Measurements from ENCODE around the gene SH3RF2.

DNA sequence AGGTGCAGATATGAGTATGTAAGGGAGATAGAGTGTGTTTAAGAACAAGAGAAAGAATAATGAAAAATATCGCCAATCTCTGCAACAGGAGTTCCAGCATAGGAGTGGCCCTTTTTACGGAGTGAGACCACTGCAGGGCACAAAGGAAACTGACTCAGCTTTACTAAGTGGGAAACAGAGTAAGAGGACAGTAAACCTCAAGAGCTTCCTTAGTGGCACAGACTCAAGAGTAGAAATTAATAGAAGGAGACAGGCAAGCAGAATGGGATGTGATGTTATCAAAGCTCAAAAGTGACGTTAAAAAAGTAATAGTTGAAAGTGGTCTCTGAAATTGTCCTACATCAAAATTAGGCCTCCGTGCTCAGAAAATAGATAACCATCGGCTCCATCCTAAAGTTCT, 2.1 kb upstream of the SH3RF2 start:
- TF ChIP-seq SUZ12 (IDR thresholded peaks at IDR 0.05; ENCODE audit: unreplicated experiment) = no peak
- no peak for TF ChIP-seq TCF12 (IDR thresholded peaks at IDR 0.05; ENCODE audit: low read depth, low read length)
- TF ChIP-seq E4F1 (IDR thresholded peaks at IDR 0.05; ENCODE audit: borderline replicate concordance, partially characterized antibody) = no peak
- TF ChIP-seq ZZZ3 (IDR thresholded peaks at IDR 0.05; ENCODE audit: control insufficient read depth, insufficient read length, low read depth) = no peak
- TF ChIP-seq USF1 (IDR thresholded peaks at IDR 0.05; ENCODE audit: borderline replicate concordance, extremely low read length, insufficient read depth, low read depth, low read length) = no peak
- TF ChIP-seq, protein P1, sequence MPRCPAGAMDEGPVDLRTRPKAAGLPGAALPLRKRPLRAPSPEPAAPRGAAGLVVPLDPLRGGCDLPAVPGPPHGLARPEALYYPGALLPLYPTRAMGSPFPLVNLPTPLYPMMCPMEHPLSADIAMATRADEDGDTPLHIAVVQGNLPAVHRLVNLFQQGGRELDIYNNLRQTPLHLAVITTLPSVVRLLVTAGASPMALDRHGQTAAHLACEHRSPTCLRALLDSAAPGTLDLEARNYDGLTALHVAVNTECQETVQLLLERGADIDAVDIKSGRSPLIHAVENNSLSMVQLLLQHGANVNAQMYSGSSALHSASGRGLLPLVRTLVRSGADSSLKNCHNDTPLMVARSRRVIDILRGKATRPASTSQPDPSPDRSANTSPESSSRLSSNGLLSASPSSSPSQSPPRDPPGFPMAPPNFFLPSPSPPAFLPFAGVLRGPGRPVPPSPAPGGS (IDR thresholded peaks at IDR 0.05; ENCODE audit: borderline replicate concordance, insufficient read depth, low read depth, low read length, poor library complexity, severe bottlenecking) = no peak

All from GM12878 (cell line).